Erythroblast (primary cell): Measurements from ENCODE around the gene ZC3H12D.
A peak's percentile ranks its signal among the peaks of the same experiment; 100 is the strongest.

Source experiments
- DNase-seq, 2 experiments: peaks; one replicate each; lab custom pipeline; 2025; lab: John Stamatoyannopoulos, UW
- GATA1 ChIP-seq: IDR thresholded peaks from 2 replicates; pipeline ENCODE4 v1.6.1; 2011; ENCODE audit warnings: low read depth, mild to moderate bottlenecking, control low read depth, low read length, moderate library complexity
- POLR2A ChIP-seq: IDR thresholded peaks from 2 replicates; pipeline ENCODE4 v1.6.1; 2011; ENCODE audit warnings: mild to moderate bottlenecking, low read length

The ZC3H12D gene

DNA sequence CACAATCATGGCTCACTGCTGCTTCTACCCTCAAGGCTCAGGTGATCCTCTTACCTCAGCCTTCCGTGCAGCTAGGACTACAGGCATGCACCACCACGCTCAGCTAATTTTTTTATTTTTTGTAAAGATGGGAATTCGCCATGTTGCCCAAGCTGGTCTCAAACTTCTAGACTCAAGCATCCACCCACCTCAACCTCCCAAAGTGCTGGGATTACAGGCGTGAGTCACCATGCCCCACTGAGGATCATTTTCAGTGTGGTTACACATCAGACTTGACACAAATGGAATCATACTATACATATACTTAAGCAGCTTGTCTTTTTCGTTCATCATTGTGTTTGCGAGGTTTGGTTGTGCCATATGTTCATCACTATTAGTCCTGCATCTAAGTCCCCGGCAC lies 26.6 kb downstream of the ZC3H12D start:
- DNase-seq, result no peak
- TF ChIP-seq GATA1 (no peak), POLR2A (no peak)

DNA sequence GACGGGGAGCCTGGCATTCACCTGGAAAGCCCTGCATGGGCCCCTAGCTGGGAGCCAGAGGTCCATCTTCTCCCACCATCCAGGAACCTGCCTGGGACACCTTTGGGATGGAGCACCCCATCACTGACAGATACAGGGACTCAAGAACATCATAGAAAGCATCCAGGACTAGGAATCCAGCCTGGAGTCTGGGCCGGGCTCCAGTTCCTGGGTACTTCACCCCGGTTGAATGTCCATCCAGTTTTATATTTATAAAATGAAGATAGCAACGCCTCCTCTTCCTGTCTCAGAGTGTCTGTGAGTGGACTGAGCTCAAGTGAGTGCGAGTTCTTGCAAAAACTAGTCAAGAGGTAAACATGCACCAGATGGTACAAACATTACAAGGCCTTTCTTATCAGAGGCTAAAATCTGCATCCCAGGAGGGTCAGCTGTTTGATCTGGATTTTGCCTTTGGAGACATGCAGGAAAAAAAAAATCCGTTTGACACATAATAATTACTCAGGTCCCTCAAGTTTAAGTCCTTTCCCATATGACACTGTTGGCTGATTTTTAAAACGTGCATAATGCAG lies 27.4 kb downstream of the ZC3H12D start:
- no peak for TF ChIP-seq GATA1
- no peak for TF ChIP-seq POLR2A
- DNase-seq, result no peak

DNA sequence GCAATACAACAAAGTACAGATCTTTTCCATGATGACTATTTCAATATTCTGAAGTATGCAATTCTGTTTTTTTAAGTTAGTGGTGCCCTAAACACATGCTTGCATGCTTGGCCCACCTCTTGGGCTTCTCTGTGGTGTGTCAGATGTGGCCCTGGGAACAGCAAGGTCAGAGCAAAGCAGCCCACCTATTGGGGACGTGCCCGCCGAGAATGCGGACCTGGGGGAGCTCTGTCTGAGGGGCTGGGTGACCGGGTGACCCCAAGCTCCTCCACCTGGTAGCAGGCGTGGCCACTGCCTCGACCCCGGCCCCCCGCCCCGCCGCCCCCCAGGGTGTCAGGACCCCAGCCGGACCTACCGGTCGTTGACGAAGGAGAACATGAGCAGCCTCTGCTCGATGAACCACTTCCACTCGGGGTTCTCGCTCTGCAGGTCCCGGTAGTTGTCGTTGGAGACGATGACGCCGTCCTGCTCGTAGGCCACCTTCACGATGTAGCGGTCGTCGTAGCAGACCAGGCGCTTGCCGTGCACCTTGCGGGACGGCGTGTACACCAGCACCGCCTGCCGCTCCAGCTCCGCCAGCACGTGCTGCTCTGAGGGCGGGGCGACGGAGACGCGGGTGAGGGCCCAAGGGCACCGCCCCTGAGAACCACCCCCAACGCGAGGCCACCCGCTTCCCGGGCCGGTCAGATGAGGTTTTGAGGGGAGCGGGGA lies 28.3 kb downstream of the ZC3H12D start:
- TF ChIP-seq GATA1 (no peak), POLR2A (no peak)
- no peak for DNase-seq

DNA sequence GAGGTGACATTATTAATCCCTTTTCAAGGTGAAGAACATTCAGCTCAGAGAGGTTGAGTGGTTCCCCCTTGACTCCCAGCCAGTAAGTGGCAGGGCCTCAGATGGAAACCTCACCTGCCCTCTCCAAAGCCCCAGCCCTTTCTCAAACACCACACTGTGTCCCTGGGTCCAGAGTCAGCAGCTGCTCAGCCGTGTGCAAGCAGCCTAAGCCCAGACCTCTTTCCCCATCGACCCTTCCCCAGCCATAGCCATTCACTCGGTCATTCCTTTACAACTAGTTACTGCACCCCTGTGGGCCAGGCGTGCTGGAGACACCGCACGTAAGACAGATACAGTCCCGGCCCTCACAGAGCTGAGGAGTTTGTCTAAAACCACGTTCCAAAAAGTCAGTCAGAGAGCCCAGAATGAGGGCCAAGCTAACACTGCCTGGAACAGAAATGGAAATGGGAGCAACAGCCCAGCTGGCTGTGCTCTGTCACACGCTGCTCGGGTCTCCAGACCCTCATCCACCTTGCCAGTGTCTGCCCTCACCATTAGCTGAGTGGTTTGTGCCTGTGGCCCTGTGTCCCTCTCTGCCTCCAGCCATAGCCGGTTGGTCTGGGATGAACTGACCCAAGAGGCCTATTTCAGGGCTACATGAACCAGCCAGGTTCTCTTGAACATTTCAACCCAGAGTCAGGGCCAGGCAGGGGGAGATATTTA lies 29.6 kb downstream of the ZC3H12D start:
- DNase-seq, result no peak
- TF ChIP-seq GATA1 (no peak), POLR2A (no peak)

DNA sequence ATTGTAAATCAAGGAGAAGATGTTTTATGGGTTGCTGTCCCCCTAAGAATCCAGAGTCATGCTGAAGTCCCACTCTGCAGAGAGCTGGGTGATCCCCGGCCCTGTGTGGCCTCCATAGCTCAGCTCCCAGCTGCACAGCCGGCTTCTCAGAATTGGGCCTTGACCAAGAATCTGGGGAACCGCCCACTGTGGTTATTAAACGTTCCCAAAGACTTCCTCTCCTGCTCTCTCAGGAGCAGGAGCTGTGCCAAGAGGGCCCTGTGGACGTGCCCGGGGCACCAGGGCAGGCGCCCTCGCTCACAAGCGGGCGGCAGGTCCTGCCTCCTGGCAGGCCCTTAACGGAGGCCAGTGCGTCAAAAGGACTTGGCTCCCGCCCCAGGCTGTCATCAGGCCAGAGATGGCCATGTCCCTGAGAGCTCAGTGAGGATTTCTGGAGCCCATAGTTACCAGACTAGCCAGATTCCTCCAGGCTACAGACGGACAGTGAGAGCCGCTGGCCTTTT lies 30.4 kb downstream of the ZC3H12D start:
- TF ChIP-seq POLR2A (no peak), GATA1 (no peak)
- no peak for DNase-seq

DNA sequence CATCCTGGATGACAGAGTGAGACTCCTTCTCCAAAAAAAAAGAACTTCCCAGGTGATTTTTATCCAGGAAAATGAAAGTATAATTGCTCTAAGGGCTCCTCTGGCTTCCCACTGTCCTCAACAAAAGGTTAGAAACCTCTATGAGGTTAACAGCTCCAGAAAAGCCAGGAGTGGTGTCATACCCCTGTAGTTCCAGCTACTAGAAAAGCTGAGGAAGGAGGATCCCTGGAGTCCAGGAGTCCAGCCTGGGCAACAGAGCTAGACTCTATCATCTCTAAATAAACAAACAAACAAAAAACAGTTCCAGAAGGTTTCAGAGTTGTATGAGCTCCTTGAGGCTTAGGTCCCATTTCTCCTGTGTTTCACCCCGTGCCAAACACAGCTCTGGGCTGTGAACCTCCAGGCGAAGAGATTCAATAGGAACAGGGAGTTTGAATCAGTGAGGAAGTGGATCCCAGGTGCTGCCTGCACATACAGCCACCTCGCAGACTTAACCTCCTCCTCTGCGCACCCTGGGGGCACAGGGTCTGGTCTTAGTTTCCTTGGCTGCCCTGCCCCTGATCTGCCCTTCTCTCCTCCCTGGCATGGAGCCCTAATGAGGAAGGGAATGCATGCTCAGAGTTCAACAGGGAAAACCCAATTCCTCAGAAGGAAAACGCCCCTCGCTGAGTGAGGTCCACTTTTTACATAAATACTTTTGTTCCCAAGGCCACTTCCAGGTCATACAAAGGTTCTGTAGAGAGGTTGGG lies 31.0 kb downstream of the ZC3H12D start:
- no peak for DNase-seq
- no peak for TF ChIP-seq GATA1
- no peak for TF ChIP-seq POLR2A

DNA sequence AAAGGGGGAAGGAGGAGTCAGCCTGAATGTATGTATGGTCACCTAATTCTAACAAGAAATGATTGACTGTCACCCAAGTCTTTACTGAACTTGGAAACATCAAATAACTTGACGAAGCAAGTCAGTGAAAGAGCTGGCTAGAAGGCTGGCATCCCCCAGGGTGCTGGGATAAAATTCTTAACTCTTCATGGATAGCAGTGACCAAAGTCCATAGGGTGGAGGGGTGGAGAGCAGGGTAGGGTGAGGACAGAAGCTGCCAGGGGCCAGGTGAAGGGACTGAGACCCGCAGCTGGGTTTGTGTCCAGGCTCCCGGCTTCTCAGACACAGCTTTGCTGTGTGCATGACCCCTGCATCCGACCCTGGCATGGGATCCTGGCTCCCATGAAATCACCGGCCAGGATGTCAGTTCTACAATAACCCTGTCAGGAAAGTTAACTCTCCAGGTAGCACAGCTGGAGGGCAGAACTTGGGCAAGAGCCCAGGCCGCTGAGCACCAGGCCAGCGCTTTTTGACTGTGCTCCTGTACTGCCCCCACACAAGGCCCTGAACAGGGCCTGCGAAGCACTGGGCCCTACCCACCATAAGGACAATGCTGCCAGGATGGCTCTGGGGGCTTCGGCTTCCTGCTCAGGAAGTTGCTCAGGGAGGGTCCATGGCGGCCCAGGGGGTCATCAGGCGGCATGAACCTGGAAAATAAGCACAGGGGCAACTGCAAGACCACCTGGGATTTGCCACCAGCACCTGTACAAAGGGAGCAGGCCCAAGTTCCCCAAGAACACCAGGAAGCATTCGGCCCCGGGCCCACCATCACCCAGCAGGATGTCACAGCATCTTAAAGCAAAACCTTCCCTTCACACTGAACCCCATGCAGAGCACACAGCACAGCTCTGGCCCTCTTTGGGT lies 32.5 kb downstream of the ZC3H12D start:
- TF ChIP-seq GATA1 (no peak), POLR2A (no peak)
- DNase-seq, result no peak

DNA sequence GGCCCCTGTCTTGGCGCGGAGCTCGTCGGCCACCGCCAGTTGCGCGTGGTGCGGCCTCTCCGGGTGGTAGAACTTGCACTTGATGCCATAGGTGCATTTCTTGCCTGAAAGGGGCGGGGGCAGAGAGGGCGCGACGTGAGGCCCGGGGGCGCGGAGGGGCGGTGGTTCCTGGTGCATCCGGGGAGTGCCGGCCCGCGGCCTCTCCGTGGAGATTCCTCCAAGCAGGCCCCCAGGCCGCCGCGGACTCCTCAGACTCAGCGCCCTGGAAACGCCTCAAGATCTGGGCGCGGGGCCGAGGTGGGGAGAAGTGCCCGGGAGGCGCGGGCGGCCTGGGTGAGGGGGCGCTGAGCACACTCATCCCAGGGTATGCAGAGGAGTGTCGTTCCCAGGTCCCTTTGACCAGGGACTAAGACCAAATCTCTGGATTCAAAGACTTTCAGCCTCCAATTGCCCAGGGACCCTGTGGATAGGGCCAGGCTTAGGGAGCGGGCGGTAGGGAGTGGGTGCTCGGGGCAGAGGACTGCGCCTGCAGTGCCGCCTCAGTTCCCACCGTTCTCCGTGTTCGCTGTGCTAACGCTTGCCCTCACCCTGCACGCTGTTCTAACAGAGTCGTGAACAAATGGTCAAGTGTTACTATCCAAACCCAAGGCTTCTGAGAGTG lies 33.3 kb downstream of the ZC3H12D start:
- DNase-seq, result peak; percentile 55 to 60
- TF ChIP-seq GATA1, result no peak
- no peak for TF ChIP-seq POLR2A

DNA sequence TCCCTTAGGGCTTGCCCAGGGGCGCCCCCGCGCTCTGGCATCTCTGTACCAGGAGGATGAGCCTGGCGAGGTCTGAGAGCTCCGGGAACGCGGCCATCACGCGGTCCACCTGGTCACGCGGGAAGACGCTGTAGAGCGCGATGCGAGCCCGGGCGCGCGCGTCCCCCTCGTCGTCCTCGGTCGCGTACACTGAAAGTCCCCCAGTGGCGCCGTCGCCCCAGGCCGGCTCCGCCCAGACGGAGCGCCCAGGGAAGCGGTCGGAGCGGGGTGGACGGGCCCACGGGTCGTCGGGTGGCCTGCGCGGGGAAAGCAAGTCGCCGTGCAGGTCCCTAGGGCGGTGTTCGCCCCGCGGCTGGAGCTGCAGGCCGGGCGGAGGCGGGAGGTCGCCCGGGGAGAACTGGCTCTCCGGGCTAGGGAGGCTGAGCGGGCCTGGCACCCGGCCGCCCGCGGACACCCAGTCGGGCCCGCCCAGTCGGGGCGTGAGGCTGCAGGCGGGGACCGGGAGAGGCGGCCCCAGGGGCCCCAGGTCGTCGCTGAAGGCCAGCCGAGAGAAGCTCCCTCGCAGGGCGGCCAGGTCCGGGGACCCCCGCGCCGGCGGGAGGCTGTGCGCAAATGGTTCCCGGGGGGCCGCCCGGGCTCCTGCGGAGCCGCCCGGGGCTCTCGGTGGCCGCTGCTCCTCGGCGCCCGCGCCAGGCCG lies 34.0 kb downstream of the ZC3H12D start:
- TF ChIP-seq POLR2A (no peak), GATA1 (no peak)
- DNase-seq, result peak; percentile 48 to 53

DNA sequence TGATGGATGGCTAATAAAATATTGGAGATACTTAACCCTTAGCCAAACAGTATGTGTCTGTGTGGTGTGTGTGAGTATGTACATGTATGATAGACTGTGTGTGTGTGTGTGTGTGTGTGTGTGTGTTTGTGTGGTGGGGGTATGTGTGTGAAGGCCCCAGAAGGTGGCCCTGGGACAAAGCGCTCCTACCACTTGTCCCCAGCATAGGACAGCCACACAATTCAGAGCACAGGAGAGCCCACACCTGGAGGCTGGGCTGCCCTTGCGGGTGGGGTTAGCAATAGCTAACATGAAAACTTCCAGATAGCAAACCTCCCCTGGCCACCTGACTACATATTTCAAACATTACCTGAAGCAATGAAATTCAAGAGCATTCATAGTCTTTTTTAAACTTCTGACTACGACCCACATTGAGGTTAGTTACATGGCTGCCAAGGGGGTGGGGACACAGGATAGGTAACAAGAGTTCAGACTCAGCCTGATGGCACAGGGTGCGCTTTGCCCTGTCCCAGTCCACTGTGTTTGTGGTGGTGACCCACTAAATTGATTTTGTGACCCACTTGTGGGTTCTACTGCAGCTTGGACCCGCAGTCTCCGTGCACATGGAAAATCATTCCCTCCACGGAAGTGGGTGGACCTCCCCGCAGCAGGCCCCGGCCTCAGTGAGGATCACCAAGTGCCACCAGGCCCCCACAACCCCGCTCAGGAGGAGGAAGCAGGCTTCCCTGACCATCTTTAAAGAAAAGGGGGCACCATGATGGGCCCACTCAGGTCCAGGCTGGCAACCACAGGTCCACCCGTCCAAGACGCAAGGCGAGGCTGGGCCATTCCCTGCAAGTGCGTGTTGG lies 34.8 kb downstream of the ZC3H12D start:
- DNase-seq, result no peak
- TF ChIP-seq GATA1, result no peak
- TF ChIP-seq POLR2A, result no peak
